PC-9 (cell line): ENCODE results near the gene UGT1A5.

ENCODE experiments used
- CTCF ChIP-seq: fragments of 200-600 bp; sonication (generic); conservative IDR thresholded peaks from 2 replicates; pipeline ENCODE4 v1.6.1; 2017; ENCODE audit warnings: mixed run types, antibody characterized with exemption, mild to moderate bottlenecking, moderate library complexity
- EZH2 ChIP-seq: fragments of 200-600 bp; sonication (generic); IDR thresholded peaks from 2 replicates; pipeline ENCODE4 v1.8.0; 2017; ENCODE audit warnings: antibody characterized with exemption, low read depth

GRCh38 chr2:233803292-233803911 is 90.7 kb downstream of the UGT1A5 start:
- TF ChIP-seq EZH2 (no peak), CTCF (no peak)
